ENCODE data around the gene POMT2. TPM values are rescaled to one million over a fixed set of nuclear protein-coding genes. Genes with fewer than 3 reads are reported as not detected.

The POMT2 gene
- total and polyA plus RNA-seq, 9 donors: 11.7 to 25.9 (median 24.2) TPM

- H3K27ac ChIP-seq (ENCODE audit: low read length): no peak overlapping the region
- no peaks in the 10 kb centered on the region for H3K36me3 ChIP-seq (ENCODE audit: control insufficient read depth, insufficient read depth, low read length)
- H3K9me3 ChIP-seq (replicated peaks; ENCODE audit: control insufficient read depth, low read depth, low read length): no peaks in the 10 kb centered on the region
- no peaks in the 10 kb centered on the region for H3K27me3 ChIP-seq (ENCODE audit: control insufficient read depth, insufficient read depth, low read length)
- DNase-seq: no peak
- no CpG with 5 or more reads among the region's 1 CpG for WGBS (ENCODE audit: insufficient coverage)
- no peak overlapping the region for H3K4me3 ChIP-seq (ENCODE audit: low read length)
- no peaks in the 10 kb centered on the region for H3K4me1 ChIP-seq (ENCODE audit: control insufficient read depth, insufficient read depth, low read length)
Observed at GRCh38 chr14:77246784-77247183, 73.9 kb downstream of the POMT2 start.

- Histone ChIP-seq H3K9me3 (replicated peaks; ENCODE audit: control insufficient read depth, low read depth, low read length) (no peaks in the 10 kb centered on the region), H3K4me3 (ENCODE audit: low read length) (no peak overlapping the region), H3K4me1 (ENCODE audit: control insufficient read depth, insufficient read depth, low read length) (no peaks in the 10 kb centered on the region), H3K36me3 (ENCODE audit: control insufficient read depth, insufficient read depth, low read length) (no peaks in the 10 kb centered on the region), H3K27ac (ENCODE audit: low read length) (no peak overlapping the region), H3K27me3 (ENCODE audit: control insufficient read depth, insufficient read depth, low read length) (no peaks in the 10 kb centered on the region)
- 68% methylated on average over 3 of the region's 4 CpGs for WGBS (ENCODE audit: insufficient coverage)
- DNase-seq: no peak
Observed at GRCh38 chr14:77245820-77246219, 74.9 kb downstream of the POMT2 start.

- Histone ChIP-seq H3K4me1 (ENCODE audit: control insufficient read depth, insufficient read depth, low read length) (no peaks in the 10 kb centered on the region), H3K27me3 (ENCODE audit: control insufficient read depth, insufficient read depth, low read length) (peaks cover 2% of the 10 kb centered on the region), H3K36me3 (ENCODE audit: control insufficient read depth, insufficient read depth, low read length) (no peaks in the 10 kb centered on the region), H3K4me3 (ENCODE audit: low read length) (no peak overlapping the region), H3K9me3 (replicated peaks; ENCODE audit: control insufficient read depth, low read depth, low read length) (no peaks in the 10 kb centered on the region), H3K27ac (ENCODE audit: low read length) (no peak overlapping the region)
- DNase-seq: peak; percentile 8
- WGBS (ENCODE audit: insufficient coverage): 71% methylated on average over 4 of the region's 4 CpGs
Observed at GRCh38 chr14:77243853-77244252, 76.8 kb downstream of the POMT2 start.

- Histone ChIP-seq H3K4me1 (ENCODE audit: control insufficient read depth, insufficient read depth, low read length) (no peaks in the 10 kb centered on the region), H3K27ac (ENCODE audit: low read length) (no peak overlapping the region), H3K4me3 (ENCODE audit: low read length) (no peak overlapping the region), H3K9me3 (replicated peaks; ENCODE audit: control insufficient read depth, low read depth, low read length) (no peaks in the 10 kb centered on the region), H3K36me3 (ENCODE audit: control insufficient read depth, insufficient read depth, low read length) (no peaks in the 10 kb centered on the region), H3K27me3 (ENCODE audit: control insufficient read depth, insufficient read depth, low read length) (peaks cover 2% of the 10 kb centered on the region)
- DNase-seq: no peak
- 71% methylated on average over 6 of the region's 12 CpGs for WGBS (ENCODE audit: insufficient coverage)
Observed at GRCh38 chr14:77242752-77243151, 77.9 kb downstream of the POMT2 start.

- peaks cover 2% of the 10 kb centered on the region for H3K27me3 ChIP-seq (ENCODE audit: control insufficient read depth, insufficient read depth, low read length)
- no peaks in the 10 kb centered on the region for H3K36me3 ChIP-seq (ENCODE audit: control insufficient read depth, insufficient read depth, low read length)
- H3K9me3 ChIP-seq (replicated peaks; ENCODE audit: control insufficient read depth, low read depth, low read length): no peaks in the 10 kb centered on the region
- no peaks in the 10 kb centered on the region for H3K4me1 ChIP-seq (ENCODE audit: control insufficient read depth, insufficient read depth, low read length)
- no peak overlapping the region for H3K27ac ChIP-seq (ENCODE audit: low read length)
- WGBS (ENCODE audit: insufficient coverage): no CpG with 5 or more reads among the region's 2 CpGs
- DNase-seq: no peak
- H3K4me3 ChIP-seq (ENCODE audit: low read length): no peak overlapping the region
Observed at GRCh38 chr14:77241955-77242354, 78.7 kb downstream of the POMT2 start.

GRCh38 chr14:77240336-77240915 is 80.3 kb downstream of the POMT2 start:
- 72% methylated on average over 15 of the region's 15 CpGs for WGBS (ENCODE audit: insufficient coverage)
- H3K36me3 ChIP-seq (ENCODE audit: control insufficient read depth, insufficient read depth, low read length): no peaks in the 10 kb centered on the region

GRCh38 chr14:77239412-77239811 is 81.3 kb downstream of the POMT2 start:
- Histone ChIP-seq H3K4me1 (ENCODE audit: control insufficient read depth, insufficient read depth, low read length) (no peaks in the 10 kb centered on the region), H3K36me3 (ENCODE audit: control insufficient read depth, insufficient read depth, low read length) (no peaks in the 10 kb centered on the region), H3K27ac (ENCODE audit: low read length) (no peak overlapping the region), H3K27me3 (ENCODE audit: control insufficient read depth, insufficient read depth, low read length) (peaks cover 2% of the 10 kb centered on the region), H3K4me3 (ENCODE audit: low read length) (no peak overlapping the region), H3K9me3 (replicated peaks; ENCODE audit: control insufficient read depth, low read depth, low read length) (no peaks in the 10 kb centered on the region)
- no peak for DNase-seq
- 81% methylated on average over 9 of the region's 16 CpGs for WGBS (ENCODE audit: insufficient coverage)

More at GRCh38 chr14:77240336-77240915, 80.3 kb downstream of the POMT2 start:
- no peaks in the 10 kb centered on the region for H3K9me3 ChIP-seq (replicated peaks; ENCODE audit: control insufficient read depth, low read depth, low read length)
- H3K27me3 ChIP-seq (ENCODE audit: control insufficient read depth, insufficient read depth, low read length): peaks cover 2% of the 10 kb centered on the region
- no peaks in the 10 kb centered on the region for H3K4me1 ChIP-seq (ENCODE audit: control insufficient read depth, insufficient read depth, low read length)
- DNase-seq: no peak
- H3K4me3 ChIP-seq (ENCODE audit: low read length): no peak overlapping the region
- H3K27ac ChIP-seq (ENCODE audit: low read length): no peak overlapping the region

- Histone ChIP-seq H3K36me3 (ENCODE audit: control insufficient read depth, insufficient read depth, low read length) (no peaks in the 10 kb centered on the region), H3K4me3 (ENCODE audit: low read length) (no peak overlapping the region), H3K27ac (ENCODE audit: low read length) (no peak overlapping the region), H3K9me3 (replicated peaks; ENCODE audit: control insufficient read depth, low read depth, low read length) (no peaks in the 10 kb centered on the region), H3K27me3 (ENCODE audit: control insufficient read depth, insufficient read depth, low read length) (peaks cover 2% of the 10 kb centered on the region), H3K4me1 (ENCODE audit: control insufficient read depth, insufficient read depth, low read length) (no peaks in the 10 kb centered on the region)
- WGBS (ENCODE audit: insufficient coverage): 70% methylated on average over 3 of the region's 4 CpGs
- no peak for DNase-seq
Observed at GRCh38 chr14:77238996-77239395, 81.7 kb downstream of the POMT2 start.

- H3K27ac ChIP-seq (ENCODE audit: low read length): no peak overlapping the region
- WGBS (ENCODE audit: insufficient coverage): 73% methylated on average over 3 of the region's 3 CpGs
- H3K4me1 ChIP-seq (ENCODE audit: control insufficient read depth, insufficient read depth, low read length): no peaks in the 10 kb centered on the region
- H3K9me3 ChIP-seq (replicated peaks; ENCODE audit: control insufficient read depth, low read depth, low read length): no peaks in the 10 kb centered on the region
- no peaks in the 10 kb centered on the region for H3K36me3 ChIP-seq (ENCODE audit: control insufficient read depth, insufficient read depth, low read length)
- peaks cover 2% of the 10 kb centered on the region for H3K27me3 ChIP-seq (ENCODE audit: control insufficient read depth, insufficient read depth, low read length)
- H3K4me3 ChIP-seq (ENCODE audit: low read length): no peak overlapping the region
- DNase-seq: no peak
Observed at GRCh38 chr14:77238356-77238755, 82.3 kb downstream of the POMT2 start.

GRCh38 chr14:77236814-77237213 is 83.9 kb downstream of the POMT2 start:
- WGBS (ENCODE audit: insufficient coverage): 74% methylated on average over 7 of the region's 7 CpGs
- Histone ChIP-seq H3K27ac (ENCODE audit: low read length) (no peak overlapping the region), H3K4me1 (ENCODE audit: control insufficient read depth, insufficient read depth, low read length) (no peaks in the 10 kb centered on the region), H3K4me3 (ENCODE audit: low read length) (no peak overlapping the region), H3K9me3 (replicated peaks; ENCODE audit: control insufficient read depth, low read depth, low read length) (no peaks in the 10 kb centered on the region), H3K27me3 (ENCODE audit: control insufficient read depth, insufficient read depth, low read length) (peaks cover 2% of the 10 kb centered on the region), H3K36me3 (ENCODE audit: control insufficient read depth, insufficient read depth, low read length) (no peaks in the 10 kb centered on the region)
- no peak for DNase-seq

- Histone ChIP-seq H3K4me3 (ENCODE audit: low read length) (no peak overlapping the region), H3K9me3 (replicated peaks; ENCODE audit: control insufficient read depth, low read depth, low read length) (no peaks in the 10 kb centered on the region), H3K36me3 (ENCODE audit: control insufficient read depth, insufficient read depth, low read length) (no peaks in the 10 kb centered on the region), H3K27me3 (ENCODE audit: control insufficient read depth, insufficient read depth, low read length) (no peaks in the 10 kb centered on the region), H3K4me1 (ENCODE audit: control insufficient read depth, insufficient read depth, low read length) (no peaks in the 10 kb centered on the region), H3K27ac (ENCODE audit: low read length) (no peak overlapping the region)
- no CpG with 5 or more reads among the region's 3 CpGs for WGBS (ENCODE audit: insufficient coverage)
- no peak for DNase-seq
Observed at GRCh38 chr14:77231721-77232120, 89.0 kb downstream of the POMT2 start.

All from muscle of leg (tissue), 11 donors.